ENCODE measurements around the gene CCDC57.
"Not testable (repeated sequence)": the region's sequence is repeated elsewhere in the genome, so short reads cannot be mapped to it uniquely, and the experiment has no call there.

The CCDC57 gene

GRCh38 chr17:82199496-82199895, 13.1 kb downstream of the CCDC57 start:
- no peak for DNase-seq

GRCh38 chr17:82198092-82198491, 14.6 kb downstream of the CCDC57 start:
- no peak for DNase-seq

- DNase-seq, result no peak
Observed at GRCh38 chr17:82195675-82196672, 16.7 kb downstream of the CCDC57 start.

- no peak for DNase-seq
Observed at GRCh38 chr17:82194765-82195164, 17.9 kb downstream of the CCDC57 start.

- no peak for DNase-seq
Observed at GRCh38 chr17:82193520-82194220, 19.0 kb downstream of the CCDC57 start.

- not testable (repeated sequence) for DNase-seq
Observed at GRCh38 chr17:82193050-82193449, 19.6 kb downstream of the CCDC57 start.

- DNase-seq, result no peak
Observed at GRCh38 chr17:82188001-82188961, 24.4 kb downstream of the CCDC57 start.

- DNase-seq, result no peak
Observed at GRCh38 chr17:82187500-82187899, 25.1 kb downstream of the CCDC57 start.

GRCh38 chr17:82186221-82186620, 26.4 kb downstream of the CCDC57 start:
- no peak for DNase-seq

- DNase-seq, result no peak
Observed at GRCh38 chr17:82184761-82185160, 27.9 kb downstream of the CCDC57 start.

GRCh38 chr17:82180776-82181528, 31.7 kb downstream of the CCDC57 start:
- no peak for DNase-seq

GRCh38 chr17:82179946-82180475, 32.6 kb downstream of the CCDC57 start:
- DNase-seq, result no peak

GRCh38 chr17:82179412-82179811, 33.2 kb downstream of the CCDC57 start:
- DNase-seq, result no peak

- DNase-seq, result no peak
Observed at GRCh38 chr17:82178499-82179261, 34.0 kb downstream of the CCDC57 start.

GRCh38 chr17:82177761-82178498, 34.7 kb downstream of the CCDC57 start:
- no peak for DNase-seq

- DNase-seq, result no peak
Observed at GRCh38 chr17:82177276-82177675, 35.4 kb downstream of the CCDC57 start.

GRCh38 chr17:82175951-82176350, 36.7 kb downstream of the CCDC57 start:
- no peak for DNase-seq

- no peak for DNase-seq
Observed at GRCh38 chr17:82175201-82175600, 37.4 kb downstream of the CCDC57 start.

- not testable (repeated sequence) for DNase-seq
Observed at GRCh38 chr17:82174042-82174857, 38.4 kb downstream of the CCDC57 start.

Data from CD4-positive, alpha-beta T cell treated with Interleukin-4 for 1 hour (primary cell).